ENCODE data around the gene IMMP2L. TPM values are rescaled to one million over a fixed set of nuclear protein-coding genes. Genes with fewer than 3 reads are reported as not detected.

Gene IMMP2L
- total RNA-seq, 4 donors from 2014 or later = 19.0 to 37.2 (median 21.3) TPM

- no peak for TF ChIP-seq CTCF (IDR thresholded peaks at IDR 0.05; ENCODE audit: low read depth)
Observed at GRCh38 chr7:111075498-111075897, 486.8 kb downstream of the IMMP2L start.

GRCh38 chr7:111074748-111075146, 487.5 kb downstream of the IMMP2L start:
- no peak for TF ChIP-seq CTCF (IDR thresholded peaks at IDR 0.05; ENCODE audit: low read depth)

- TF ChIP-seq CTCF (IDR thresholded peaks at IDR 0.05; ENCODE audit: low read depth) = no peak
Observed at GRCh38 chr7:111074071-111074747, 488.1 kb downstream of the IMMP2L start.

- no peak for TF ChIP-seq CTCF (IDR thresholded peaks at IDR 0.05; ENCODE audit: low read depth)
Observed at GRCh38 chr7:111071556-111071955, 490.7 kb downstream of the IMMP2L start.

GRCh38 chr7:111068618-111069017, 493.7 kb downstream of the IMMP2L start:
- TF ChIP-seq CTCF (IDR thresholded peaks at IDR 0.05; ENCODE audit: low read depth) = no peak

GRCh38 chr7:111067682-111068081, 494.6 kb downstream of the IMMP2L start:
- no peak for TF ChIP-seq CTCF (IDR thresholded peaks at IDR 0.05; ENCODE audit: low read depth)

- TF ChIP-seq CTCF (IDR thresholded peaks at IDR 0.05; ENCODE audit: low read depth) = no peak
Observed at GRCh38 chr7:111067251-111067650, 495.0 kb downstream of the IMMP2L start.

Measured in subcutaneous adipose tissue (tissue), 4 donors.